Osteoblast (primary cell): ENCODE data around the gene COBL. TPM values are rescaled to one million over a fixed set of nuclear protein-coding genes. Genes with fewer than 3 reads are reported as not detected.

Experiments
- DNase-seq: peaks from one replicate; pipeline ENCODE4 v3.0.0; 2011; ENCODE audit warnings: low spot score, mixed read lengths; ENCODE audit not compliant: insufficient read length; ENCODE audit errors: missing footprints
- H2AFZ ChIP-seq: 2 replicates; pipeline ENCODE4 v1.6.0; 2011; ENCODE audit warnings: mild to moderate bottlenecking, low read length
- H3K27ac ChIP-seq: 2 replicates; pipeline ENCODE4 v1.5.1; 2011; ENCODE audit warnings: mild to moderate bottlenecking, low read depth, low read length, moderate library complexity
- H3K27me3 ChIP-seq: 2 replicates; pipeline ENCODE4 v1.6.0; 2012; ENCODE audit warnings: mild to moderate bottlenecking, control low read depth, inconsistent platforms, low read length, moderate library complexity; ENCODE audit not compliant: insufficient read depth
- H3K36me3 ChIP-seq: 2 replicates; pipeline ENCODE4 v1.5.1; 2011; ENCODE audit warnings: mild to moderate bottlenecking, low read length, control low read depth, moderate library complexity; ENCODE audit not compliant: insufficient read depth
- H3K4me1 ChIP-seq: 2 replicates; pipeline ENCODE4 v1.5.1; 2011; ENCODE audit warnings: mild to moderate bottlenecking, low read length, control low read depth, moderate library complexity; ENCODE audit not compliant: insufficient read depth
- H3K4me2 ChIP-seq: 2 replicates; pipeline ENCODE4 v1.6.0; 2011; ENCODE audit warnings: mild to moderate bottlenecking, low read length; ENCODE audit not compliant: insufficient read depth
- H3K4me3 ChIP-seq: fragments of 200-600 bp; sonication (generic); 3 replicates; pipeline ENCODE4 v1.5.1; 2012; ENCODE audit warnings: mild to moderate bottlenecking, low read length, inconsistent platforms; ENCODE audit not compliant: insufficient read depth
- H3K79me2 ChIP-seq: 2 replicates; pipeline ENCODE4 v1.6.0; 2012; ENCODE audit warnings: mild to moderate bottlenecking, low read length, control low read depth, inconsistent platforms; ENCODE audit not compliant: insufficient read depth
- H3K9me3 ChIP-seq: 2 replicates; pipeline ENCODE4 v1.5.1; 2011; ENCODE audit warnings: low read depth, low read length, control low read depth
- H4K20me1 ChIP-seq: 2 replicates; pipeline ENCODE4 v1.6.0; 2012; ENCODE audit warnings: mild to moderate bottlenecking, low read length, control low read depth; ENCODE audit not compliant: insufficient read depth
- CTCF ChIP-seq: IDR thresholded peaks from 2 replicates; pipeline ENCODE4 v1.5.1; 2011; ENCODE audit warnings: mild to moderate bottlenecking, low read depth, low read length, moderate library complexity; ENCODE audit errors: extremely low read depth
- total RNA-seq: library from RNA; depleted of rRNA; stranded (reverse); fragments of >200 nt; gene quantifications from 2 replicates; pipeline ENCODE4 v1.2.3, GENCODE V29; 2012

The COBL gene
- total RNA-seq, 1 donor: under 0.01 TPM

GRCh38 chr7:51220226-51220625 lies 96.4 kb downstream of the COBL start:
- H3K36me3 ChIP-seq: no peaks in the 10 kb centered on the region
- H2AFZ ChIP-seq: no peak overlapping the region
- no peak overlapping the region for H3K4me2 ChIP-seq
- H3K4me1 ChIP-seq: no peaks in the 10 kb centered on the region
- no peaks in the 10 kb centered on the region for H4K20me1 ChIP-seq
- no peaks in the 10 kb centered on the region for H3K79me2 ChIP-seq
- DNase-seq: no peak
- no peaks in the 10 kb centered on the region for H3K27me3 ChIP-seq
- H3K27ac ChIP-seq: no peak overlapping the region
- H3K4me3 ChIP-seq: no peak overlapping the region
- TF ChIP-seq CTCF: no peak
- H3K9me3 ChIP-seq: no peaks in the 10 kb centered on the region

GRCh38 chr7:51219261-51219988 lies 97.2 kb downstream of the COBL start:
- H4K20me1 ChIP-seq: no peaks in the 10 kb centered on the region
- no peaks in the 10 kb centered on the region for H3K9me3 ChIP-seq
- TF ChIP-seq CTCF: no peak
- no peaks in the 10 kb centered on the region for H3K27me3 ChIP-seq
- no peaks in the 10 kb centered on the region for H3K4me1 ChIP-seq
- no peaks in the 10 kb centered on the region for H3K36me3 ChIP-seq
- no peak overlapping the region for H2AFZ ChIP-seq
- no peak overlapping the region for H3K4me2 ChIP-seq
- no peak overlapping the region for H3K27ac ChIP-seq
- DNase-seq: no peak
- H3K79me2 ChIP-seq: no peaks in the 10 kb centered on the region
- no peak overlapping the region for H3K4me3 ChIP-seq

- Histone ChIP-seq H4K20me1 (no peaks in the 10 kb centered on the region), H3K9me3 (no peaks in the 10 kb centered on the region), H3K4me3 (no peak overlapping the region), H3K36me3 (no peaks in the 10 kb centered on the region), H3K4me1 (no peaks in the 10 kb centered on the region), H3K4me2 (no peak overlapping the region), H3K79me2 (no peaks in the 10 kb centered on the region), H2AFZ (no peak overlapping the region), H3K27me3 (no peaks in the 10 kb centered on the region), H3K27ac (no peak overlapping the region)
- TF ChIP-seq CTCF: no peak
- no peak for DNase-seq
Observed at GRCh38 chr7:51217804-51218203, 98.8 kb downstream of the COBL start.

GRCh38 chr7:51214098-51214497 lies 102.5 kb downstream of the COBL start:
- no peak for DNase-seq
- no peaks in the 10 kb centered on the region for H3K9me3 ChIP-seq
- H3K27me3 ChIP-seq: no peaks in the 10 kb centered on the region
- no peak for TF ChIP-seq CTCF
- no peaks in the 10 kb centered on the region for H4K20me1 ChIP-seq
- H3K79me2 ChIP-seq: no peaks in the 10 kb centered on the region
- H3K4me1 ChIP-seq: no peaks in the 10 kb centered on the region
- H2AFZ ChIP-seq: no peak overlapping the region
- H3K36me3 ChIP-seq: no peaks in the 10 kb centered on the region
- H3K4me3 ChIP-seq: no peak overlapping the region
- no peak overlapping the region for H3K27ac ChIP-seq
- H3K4me2 ChIP-seq: no peak overlapping the region
